CD4-positive, alpha-beta T cell treated with Interleukin-17A for 1 hour (primary cell): ENCODE data around the gene ILKAP.

Source experiments
- DNase-seq: peaks from one replicate; pipeline ENCODE4 v3.0.0-alpha.2; 2020

ILKAP gene

GRCh38 chr2:238121511-238122286 is 81.8 kb downstream of the ILKAP start:
- no peak for DNase-seq

GRCh38 chr2:238120463-238121298 is 82.8 kb downstream of the ILKAP start:
- no peak for DNase-seq
